A549 (cell line): ENCODE data around the gene TIMM17A. TPM values are rescaled to one million over a fixed set of nuclear protein-coding genes. Genes with fewer than 3 reads are reported as not detected.

Source experiments
- ATAC-seq, 2 experiments: fragments of 200-7000 bp in 1 of 2; fragments of >200 bp in 1 of 2; cut with Nextera tagmentation in 1 of 2; cut with Tn5 transposase in 1 of 2; 3 replicates each; pipeline versions ENCODE4 v1.8.0 to v1.9.1; 2018 to 2020; ENCODE audit warnings: mild to moderate bottlenecking in 1 of 2, moderate library complexity in 1 of 2
- CTCF ChIA-PET: fragments of 300-600 bp; sonication (Branson Sonifier 250); formaldehyde crosslinking; extraction: SDS; loops from one replicate; lab custom pipeline; 2021; ENCODE audit warnings: antibody characterized with exemption, inconsistent platforms; lab: Yijun Ruan, JAX
- POLR2A ChIA-PET: fragments of 350-600 bp; formaldehyde crosslinking; extraction: SDS; loops from one replicate; lab custom pipeline; 2021; ENCODE audit warnings: antibody characterized with exemption, inconsistent platforms; lab: Yijun Ruan, JAX
- DNase-seq, 2 experiments: peaks; one replicate each; pipeline versions ENCODE4 v3.0.0 to v3.0.0-alpha.2; 2011 to 2016; ENCODE audit warnings: low read depth in 1 of 2, low spot score in 1 of 2
- FAIRE-seq: peaks from 2 replicates; lab custom pipeline; 2011; peaks lifted over from hg19 to GRCh38; lab: Jason Lieb, UNC
- H3K27ac ChIP-seq, 2 experiments: fragments of >200 bp; sonication (Bioruptor Twin); formaldehyde crosslinking; 3 replicates each; pipeline ENCODE4 v1.5.1; 2016 to 2017
- H3K4me1 ChIP-seq: fragments of >200 bp; sonication (Bioruptor Twin); formaldehyde crosslinking; 3 replicates; pipeline ENCODE4 v1.6.1; 2016
- H3K4me2 ChIP-seq: fragments of >200 bp; sonication (Bioruptor Twin); formaldehyde crosslinking; 3 replicates; pipeline ENCODE4 v1.6.1; 2016
- H3K4me3 ChIP-seq: fragments of >200 bp; sonication (Bioruptor Twin); formaldehyde crosslinking; 3 replicates; pipeline ENCODE4 v1.5.1; 2016
- H3K9me3 ChIP-seq: fragments of >200 bp; sonication (Bioruptor Twin); formaldehyde crosslinking; 3 replicates; pipeline ENCODE4 v1.6.1; 2016
- BCL3 ChIP-seq: fragments of >200 bp; sonication (Bioruptor Twin); formaldehyde crosslinking; IDR thresholded peaks from 3 replicates; pipeline ENCODE4 v1.6.1; 2016
- CBX8 ChIP-seq: fragments of 200-600 bp; sonication (generic); IDR thresholded peaks from 2 replicates; pipeline ENCODE4 v1.6.1; 2016
- CEBPB ChIP-seq, 2 experiments: fragments of >200 bp in 1 of 2; sonication (Bioruptor Twin) in 1 of 2; formaldehyde crosslinking in 1 of 2; IDR thresholded peaks; 2 replicates each; pipeline ENCODE4 v1.6.1; 2012 to 2016
- CHD2 ChIP-seq: fragments of 150-350 bp; IDR thresholded peaks from 2 replicates; pipeline ENCODE4 v1.6.1; 2014; ENCODE audit warnings: low read length; ENCODE audit not compliant: partially characterized antibody
- CHD4 ChIP-seq: fragments of 200-600 bp; sonication (generic); IDR thresholded peaks from 2 replicates; pipeline ENCODE4 v1.6.1; 2016; ENCODE audit warnings: antibody characterized with exemption, mild to moderate bottlenecking, borderline replicate concordance
- CTCF ChIP-seq: fragments of >200 bp; sonication (Bioruptor Twin); formaldehyde crosslinking; IDR thresholded peaks from 3 replicates; pipeline ENCODE4 v1.5.1; 2016
- EP300 ChIP-seq, 2 experiments: fragments of >200 bp; sonication (Bioruptor Twin); formaldehyde crosslinking; IDR thresholded peaks; 2 replicates in 1 of 2; 3 replicates in 1 of 2; pipeline ENCODE4 v1.6.1; 2016 to 2017
- ESRRA ChIP-seq: fragments of 150-350 bp; IDR thresholded peaks from 2 replicates; pipeline ENCODE4 v1.6.1; 2014; ENCODE audit warnings: mild to moderate bottlenecking, low read length, borderline replicate concordance
- FOSB ChIP-seq: fragments of 250-450 bp; sonication (Bioruptor Pico); IDR thresholded peaks from 2 replicates; pipeline ENCODE4 v1.5.0; 2020; ENCODE audit warnings: mild to moderate bottlenecking, moderate library complexity
- FOSL2 ChIP-seq, 2 experiments: fragments of 450-650 bp in 1 of 2; fragments of >200 bp in 1 of 2; sonication (Bioruptor Twin) in 1 of 2; formaldehyde crosslinking; IDR thresholded peaks; 2 replicates each; pipeline versions ENCODE4 v1.5.0 to v1.6.1; 2016 to 2020; ENCODE audit warnings: mild to moderate bottlenecking in 1 of 2, moderate library complexity in 1 of 2
- FOXS1 ChIP-seq: fragments of 250-450 bp; sonication (Bioruptor Pico); IDR thresholded peaks from 2 replicates; pipeline ENCODE4 v1.5.0; 2020; ENCODE audit warnings: mild to moderate bottlenecking, moderate library complexity
- GATA3 ChIP-seq: IDR thresholded peaks from 2 replicates; pipeline ENCODE4 v1.6.1; 2012; ENCODE audit warnings: borderline replicate concordance
- HES2 ChIP-seq: fragments of >200 bp; sonication (Bioruptor Twin); formaldehyde crosslinking; IDR thresholded peaks from 2 replicates; pipeline ENCODE4 v1.6.1; 2016
- HOXA7 ChIP-seq: fragments of 250-450 bp; sonication (Bioruptor Pico); IDR thresholded peaks from 2 replicates; pipeline ENCODE4 v1.5.0; 2020; ENCODE audit warnings: mild to moderate bottlenecking, moderate library complexity
- HOXB5 ChIP-seq: fragments of 250-450 bp; sonication (Bioruptor Pico); IDR thresholded peaks from 2 replicates; pipeline ENCODE4 v1.5.0; 2020; ENCODE audit warnings: mild to moderate bottlenecking, moderate library complexity
- JUN ChIP-seq, 2 experiments: fragments of >200 bp; sonication (Bioruptor Twin); formaldehyde crosslinking; IDR thresholded peaks; 2 replicates in 1 of 2; 3 replicates in 1 of 2; pipeline ENCODE4 v1.6.1; 2016 to 2017
- JUNB ChIP-seq: fragments of >200 bp; sonication (Bioruptor Twin); formaldehyde crosslinking; IDR thresholded peaks from 2 replicates; pipeline ENCODE4 v1.6.1; 2016
- MAX ChIP-seq: IDR thresholded peaks from 2 replicates; pipeline ENCODE4 v1.6.1; 2012
- MAZ ChIP-seq: fragments of 150-350 bp; IDR thresholded peaks from 2 replicates; pipeline ENCODE4 v1.6.1; 2014; ENCODE audit warnings: antibody characterized with exemption, low read depth, low read length, borderline replicate concordance
- MYC ChIP-seq: IDR thresholded peaks from 2 replicates; pipeline ENCODE4 v1.6.1; 2012; ENCODE audit warnings: mild to moderate bottlenecking, inconsistent platforms, low read length, improper control_type of control experiment, borderline replicate concordance
- PBX3 ChIP-seq: IDR thresholded peaks from 2 replicates; pipeline ENCODE4 v1.6.1; 2012
- PHF8 ChIP-seq: fragments of 200-600 bp; sonication (generic); IDR thresholded peaks from 2 replicates; pipeline ENCODE4 v1.6.1; 2016; ENCODE audit warnings: low read depth, mild to moderate bottlenecking, antibody characterized with exemption, moderate library complexity, borderline replicate concordance
- RAD21 ChIP-seq, 2 experiments: fragments of >200 bp in 1 of 2; sonication (Bioruptor Twin) in 1 of 2; formaldehyde crosslinking in 1 of 2; IDR thresholded peaks in 1 of 2; conservative IDR thresholded peaks in 1 of 2; 2 replicates in 1 of 2; 3 replicates in 1 of 2; pipeline ENCODE4 v1.6.1; 2012 to 2018; ENCODE audit warnings: inconsistent platforms in 1 of 2
- RARB ChIP-seq: fragments of 250-450 bp; sonication (Bioruptor Pico); IDR thresholded peaks from 2 replicates; pipeline ENCODE4 v1.8.0; 2021; ENCODE audit warnings: mild to moderate bottlenecking, moderate library complexity
- RNF2 ChIP-seq: fragments of 200-600 bp; sonication (generic); IDR thresholded peaks from 2 replicates; pipeline ENCODE4 v1.6.1; 2016; ENCODE audit warnings: low read depth, mild to moderate bottlenecking, antibody characterized with exemption, moderate library complexity, borderline replicate concordance
- SMC3 ChIP-seq: fragments of >200 bp; sonication (Bioruptor Twin); formaldehyde crosslinking; IDR thresholded peaks from 3 replicates; pipeline ENCODE4 v1.6.1; 2018; ENCODE audit warnings: inconsistent platforms
- TFCP2L1 ChIP-seq: fragments of 250-450 bp; sonication (Bioruptor Pico); IDR thresholded peaks from 2 replicates; pipeline ENCODE4 v1.5.0; 2021; ENCODE audit warnings: mild to moderate bottlenecking
- USF2 ChIP-seq: fragments of 450-650 bp; IDR thresholded peaks from 2 replicates; pipeline ENCODE4 v1.6.1; 2014; ENCODE audit warnings: antibody characterized with exemption
- ZC3H11A ChIP-seq: fragments of 450-650 bp; IDR thresholded peaks from 2 replicates; pipeline ENCODE4 v1.6.1; 2014; ENCODE audit warnings: antibody characterized with exemption, mild to moderate bottlenecking
- ZFP36 ChIP-seq: fragments of 450-650 bp; IDR thresholded peaks from 2 replicates; pipeline ENCODE4 v1.6.1; 2014; ENCODE audit warnings: borderline replicate concordance; ENCODE audit not compliant: partially characterized antibody
- ZNF302 ChIP-seq: fragments of 250-450 bp; sonication (Bioruptor Pico); IDR thresholded peaks from 2 replicates; pipeline ENCODE4 v1.9.0; 2021; ENCODE audit warnings: inconsistent platforms, mild to moderate bottlenecking, moderate library complexity
- ZSCAN20 ChIP-seq: fragments of 250-450 bp; sonication (Bioruptor Pico); IDR thresholded peaks from 2 replicates; pipeline ENCODE4 v1.8.0; 2022; ENCODE audit warnings: mild to moderate bottlenecking, moderate library complexity
- WGBS: methylation state at CpG from one replicate; pipeline ENCODE4 v1.1.6; 2017; ENCODE audit errors: missing lambda C conversion rate; 5-methylcytosine and 5-hydroxymethylcytosine counted together
- polyA plus RNA-seq, 4 experiments: library from polyadenylated mRNA; depleted of rRNA in 3 of 4; stranded (reverse); fragments of >200 nt; fragmentation: RNase III in 1 of 4; extraction: RNeasy Plus Mini Kit Qiagen cat#74134 plus additional on column Dnase treatment in 1 of 4; gene quantifications; 2 replicates in 3 of 4; 3 replicates in 1 of 4; pipeline ENCODE4 v1.2.3, GENCODE V29; 2011 to 2017

The TIMM17A gene
- polyA plus RNA-seq, 2 of the 4 experiments (the other 2 are of a cell fraction) = 127 to 134 TPM

GRCh38 chr1:202018468-202019234 lies 63.3 kb downstream of the TIMM17A start:
- H3K9me3 ChIP-seq = no peaks in the 10 kb centered on the region
- 1% methylated on average over 14 of the region's 19 CpGs for WGBS
- peak; percentile 84 for TF ChIP-seq PBX3
- TF ChIP-seq MYC = peak; percentile 64
- TF ChIP-seq TFCP2L1 (CRISPR knock-in tag) = peak; percentile 16
- TF ChIP-seq CEBPB (IDR thresholded peaks at IDR 0.05) = peak; percentile 35 to 66; a peak in 1 of 4 replicates
- TF ChIP-seq ZNF302 (CRISPR knock-in tag) = peak; percentile 54
- no peak for TF ChIP-seq CTCF
- TF ChIP-seq CHD2 = peak; percentile 46
- TF ChIP-seq RAD21 (conservative IDR thresholded peaks at IDR 0.05 in 1 of 2, IDR thresholded peaks at IDR 0.05 in 1 of 2) = peak; percentile 26 to 68; a peak in 4 of 5 replicates
- TF ChIP-seq CHD4 = no peak
- TF ChIP-seq CBX8 = no peak
- no peak for TF ChIP-seq ZSCAN20 (CRISPR knock-in tag)
- peak; percentile 65; the same call in 1 of the 2 replicates for TF ChIP-seq MAZ
- TF ChIP-seq ZFP36 = no peak
- peak; percentile 47; the same call in 1 of the 2 replicates for TF ChIP-seq FOXS1 (CRISPR knock-in tag)
- peak; percentile 94 for TF ChIP-seq BCL3
- no peak for TF ChIP-seq ZC3H11A
- peak; percentile 10 for TF ChIP-seq HOXB5 (CRISPR knock-in tag)
- peak; percentile 15 for TF ChIP-seq FOSB (CRISPR knock-in tag)
- TF ChIP-seq RNF2 = no peak
- peak; percentile 97 for TF ChIP-seq RARB (CRISPR knock-in tag)
- peak; percentile 89 for TF ChIP-seq JUNB
- peak; percentile 89 to 90; a peak in 3 of 5 replicates for TF ChIP-seq EP300 (IDR thresholded peaks at IDR 0.05)
- peak; percentile 84 to 86; a peak in 4 of 5 replicates for TF ChIP-seq JUN (IDR thresholded peaks at IDR 0.05)
- peak; percentile 94 for TF ChIP-seq MAX
- peak; percentile 95 for TF ChIP-seq GATA3
- TF ChIP-seq PHF8 = no peak
- no peak; the same call in 1 of the 2 replicates for TF ChIP-seq HOXA7 (CRISPR knock-in tag)
- peak; percentile 82 for TF ChIP-seq USF2
- 0 out of 2 replicates have a peak, but pooled peaks have one; percentile 53 for TF ChIP-seq ESRRA
- TF ChIP-seq HES2 = no peak
- TF ChIP-seq SMC3 = peak; percentile 42; the same call in 2 of the 3 replicates
- TF ChIP-seq FOSL2 (IDR thresholded peaks at IDR 0.05) = peak; percentile 81
- TF ChIP-seq FOSL2 (CRISPR knock-in tag; IDR thresholded peaks at IDR 0.05) = peak; percentile 94
- TF ChIP-seq, all 56 proteins: peak for 22
- peaks cover 91% of the 10 kb centered on the region for H3K4me1 ChIP-seq
- CTCF ChIA-PET = interaction anchor here (0.6 to 46.8 kb wide), 6 partner anchors 9 to 107 kb away, joined by 3 to 1624 read pairs (median 12); partner anchors contain the start of genes ELF3 and GPR37L1
- H3K4me3 ChIP-seq = peak overlapping the region; percentile 23; the same call in 2 of the 3 replicates
- ATAC-seq = peak; percentile 71
- POLR2A ChIA-PET = interaction anchor here (0.6 to 4.7 kb wide), 7 partner anchors 8 to 94 kb away, joined by 3 to 68 read pairs (median 7); partner anchors contain the start of gene ELF3
- H3K4me2 ChIP-seq = peak overlapping the region; percentile 88
- no peak for FAIRE-seq
- peak overlapping the region; percentile 93 to 94 for H3K27ac ChIP-seq
- peak; percentile 81 to 99 for DNase-seq
